ENCODE data around the gene MSI2. TPM values are rescaled to one million over a fixed set of nuclear protein-coding genes. Genes with fewer than 3 reads are reported as not detected.

The MSI2 gene
- total and polyA plus RNA-seq, 2 donors (not counting 1 experiment from before 2014, with no cell fraction given) = 16.1 to 196 TPM

DNA sequence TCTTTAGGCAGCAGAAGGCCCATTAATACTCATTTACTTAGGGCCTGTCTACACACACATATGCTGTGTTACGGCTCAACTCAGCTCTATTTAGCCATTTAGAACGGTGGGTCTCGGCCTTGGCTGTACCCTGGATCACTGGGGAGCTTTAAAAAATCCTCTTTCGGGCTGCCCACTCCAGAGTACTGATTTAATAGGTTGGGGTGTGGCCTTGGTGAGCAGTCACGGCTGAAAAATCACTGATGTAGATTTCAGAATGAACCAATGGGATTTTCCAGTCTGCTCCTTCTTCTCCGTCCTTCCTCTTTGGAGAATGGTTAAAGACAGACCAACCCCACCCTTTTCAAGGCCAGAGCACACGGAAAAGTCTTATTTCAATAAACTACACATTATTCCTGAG is 265.3 kb downstream of the MSI2 start:
- H3K4me3 Mint-ChIP-seq = no peak overlapping the region
- no peak for TF ChIP-seq EZH2 (IDR thresholded peaks at IDR 0.05; ENCODE audit: borderline replicate concordance, insufficient read depth, low read depth, low read length, poor library complexity, severe bottlenecking)
- TF ChIP-seq, protein P1, sequence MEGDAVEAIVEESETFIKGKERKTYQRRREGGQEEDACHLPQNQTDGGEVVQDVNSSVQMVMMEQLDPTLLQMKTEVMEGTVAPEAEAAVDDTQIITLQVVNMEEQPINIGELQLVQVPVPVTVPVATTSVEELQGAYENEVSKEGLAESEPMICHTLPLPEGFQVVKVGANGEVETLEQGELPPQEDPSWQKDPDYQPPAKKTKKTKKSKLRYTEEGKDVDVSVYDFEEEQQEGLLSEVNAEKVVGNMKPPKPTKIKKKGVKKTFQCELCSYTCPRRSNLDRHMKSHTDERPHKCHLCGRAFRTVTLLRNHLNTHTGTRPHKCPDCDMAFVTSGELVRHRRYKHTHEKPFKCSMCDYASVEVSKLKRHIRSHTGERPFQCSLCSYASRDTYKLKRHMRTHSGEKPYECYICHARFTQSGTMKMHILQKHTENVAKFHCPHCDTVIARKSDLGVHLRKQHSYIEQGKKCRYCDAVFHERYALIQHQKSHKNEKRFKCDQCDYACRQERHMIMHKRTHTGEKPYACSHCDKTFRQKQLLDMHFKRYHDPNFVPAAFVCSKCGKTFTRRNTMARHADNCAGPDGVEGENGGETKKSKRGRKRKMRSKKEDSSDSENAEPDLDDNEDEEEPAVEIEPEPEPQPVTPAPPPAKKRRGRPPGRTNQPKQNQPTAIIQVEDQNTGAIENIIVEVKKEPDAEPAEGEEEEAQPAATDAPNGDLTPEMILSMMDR (IDR thresholded peaks at IDR 0.05) = no peak
- 92% methylated on average over 4 of the region's 7 CpGs for WGBS (ENCODE audit: insufficient coverage)
- Histone ChIP-seq H3K27ac (ENCODE audit: low read length in 2 of 2) (no peak overlapping the region), H3K9ac (ENCODE audit: low read length) (no peak overlapping the region), H3K79me2 (ENCODE audit: control insufficient read depth, insufficient read depth, low read length) (peaks cover 29% of the 10 kb centered on the region), H4K20me1 (ENCODE audit: control insufficient read depth, insufficient read depth, low read length, poor library complexity, severe bottlenecking) (peaks cover 2% of the 10 kb centered on the region), H2AFZ (ENCODE audit: insufficient read depth, low read depth, low read length, poor library complexity, severe bottlenecking) (no peak overlapping the region), H3K27me3 (replicated peaks in 1 of 4; ENCODE audit: control extremely low read depth in 1 of 4, control insufficient read depth in 3 of 4, insufficient read depth in 4 of 4, low read length in 3 of 4) (no peaks in the 10 kb centered on the region), H3K36me3 (replicated peaks in 1 of 2; ENCODE audit: control extremely low read depth in 1 of 2, control insufficient read depth in 1 of 2, extremely low read depth in 1 of 2, insufficient read depth in 2 of 2, low read length in 1 of 2) (no peaks in the 10 kb centered on the region), H3K9me3 (ENCODE audit: control extremely low read depth in 1 of 3, control insufficient read depth in 2 of 3, insufficient read depth in 1 of 3, low read length in 2 of 3) (no peaks in the 10 kb centered on the region), H3K4me3 (ENCODE audit: control extremely low read depth in 1 of 5, extremely low read depth in 1 of 5, insufficient read depth in 1 of 5, low read depth in 2 of 5, low read length in 4 of 5) (no peak overlapping the region), H3K4me2 (replicated peaks; ENCODE audit: low read depth, low read length, poor library complexity, severe bottlenecking) (peak overlapping the region; percentile 6), H3K4me1 (ENCODE audit: control insufficient read depth in 2 of 2, insufficient read depth in 2 of 2, low read length in 2 of 2) (peaks cover 32 to 33% of the 10 kb centered on the region in 2 donors)
- H3K4me1 Mint-ChIP-seq = peaks cover 44% of the 10 kb centered on the region
- no peak overlapping the region for H3K27ac Mint-ChIP-seq
- intact Hi-C loops (cut with micrococcal nuclease) = no loop called here
- ATAC-seq (ENCODE audit: low read depth) = no peak
- ChIA-PET POLR2A (no interaction called here), CTCF (interaction anchor here (1.5 kb wide), 1 partner anchor 278 kb away, joined by 6 read pairs; no protein-coding TSS in a partner anchor)
- no peaks in the 10 kb centered on the region for H3K9me3 Mint-ChIP-seq (ENCODE audit: insufficient read depth)
- no peaks in the 10 kb centered on the region for H3K27me3 Mint-ChIP-seq
- DNase-seq = no peak

DNA sequence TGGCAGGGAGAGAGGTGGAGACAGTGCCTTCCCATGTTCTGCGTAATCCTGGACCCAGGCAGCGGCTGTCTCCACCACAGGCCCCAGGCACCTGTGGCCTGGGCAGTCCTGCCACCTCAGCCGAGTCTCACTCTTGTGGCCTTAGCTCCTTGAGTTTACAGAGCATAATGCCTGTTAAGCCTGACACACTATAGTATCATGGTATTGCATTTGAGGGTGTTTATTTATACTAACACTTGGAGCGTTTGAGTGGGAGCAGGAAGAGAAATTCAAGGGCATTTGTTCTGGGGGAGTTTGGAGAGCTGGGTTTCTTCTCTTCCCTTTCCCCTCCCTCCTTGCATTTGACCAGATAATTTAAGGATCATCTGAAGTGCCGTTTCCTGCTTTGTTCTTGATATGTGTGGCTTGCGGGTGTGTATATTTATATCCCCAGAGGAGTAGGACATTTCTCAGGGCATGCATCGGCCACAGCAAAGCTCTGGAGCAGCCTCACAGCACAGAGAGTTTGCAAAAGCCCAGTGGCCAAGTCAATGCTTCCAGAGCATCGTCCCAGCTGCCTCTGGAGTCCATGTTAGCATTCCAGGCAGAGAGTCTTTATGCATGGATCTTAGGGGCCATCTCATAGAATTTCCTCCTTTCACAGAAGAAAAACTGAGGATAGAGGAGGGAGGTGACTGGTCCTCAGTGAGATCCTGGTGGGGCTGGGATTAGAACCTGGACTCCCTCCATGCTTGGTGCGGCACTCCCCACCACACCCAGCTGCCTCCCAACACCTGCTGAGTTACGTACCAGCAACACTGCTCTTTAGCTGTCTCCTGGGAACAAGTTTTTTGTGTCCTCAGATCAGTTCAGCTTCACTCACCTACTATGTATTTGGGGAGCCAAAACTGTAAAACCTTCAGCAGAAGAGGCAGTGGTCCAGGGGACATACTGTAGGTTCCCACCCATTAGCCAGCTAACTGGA is 266.0 kb downstream of the MSI2 start:
- TF ChIP-seq EZH2 (IDR thresholded peaks at IDR 0.05; ENCODE audit: borderline replicate concordance, insufficient read depth, low read depth, low read length, poor library complexity, severe bottlenecking) = no peak
- TF ChIP-seq, protein P1 (IDR thresholded peaks at IDR 0.05) = no peak
- ChIA-PET CTCF (interaction anchor here (0.7 to 1.5 kb wide), 2 partner anchors 122 to 279 kb away, joined by 3 to 6 read pairs; no protein-coding TSS in a partner anchor), POLR2A (interaction anchor here (1.2 kb wide), 1 partner anchor 29 kb away, joined by 3 read pairs; no protein-coding TSS in a partner anchor)
- H3K4me3 ChIP-seq (ENCODE audit: control extremely low read depth in 1 of 5, extremely low read depth in 1 of 5, insufficient read depth in 1 of 5, low read depth in 2 of 5, low read length in 4 of 5) = no peak overlapping the region
- H2AFZ ChIP-seq (ENCODE audit: insufficient read depth, low read depth, low read length, poor library complexity, severe bottlenecking) = no peak overlapping the region
- H3K9me3 ChIP-seq (ENCODE audit: control extremely low read depth in 1 of 3, control insufficient read depth in 2 of 3, insufficient read depth in 1 of 3, low read length in 2 of 3) = no peaks in the 10 kb centered on the region
- ATAC-seq (ENCODE audit: low read depth) (no peak), DNase-seq (no peak)
- Mint-ChIP-seq H3K9me3 (ENCODE audit: insufficient read depth) (no peaks in the 10 kb centered on the region), H3K27me3 (no peaks in the 10 kb centered on the region), H3K4me1 (peaks cover 44% of the 10 kb centered on the region), H3K27ac (peak overlapping the region; percentile 51), H3K4me3 (no peak overlapping the region)
- H3K27ac ChIP-seq (ENCODE audit: low read length in 2 of 2) = no peak overlapping the region
- no peak overlapping the region for H3K9ac ChIP-seq (ENCODE audit: low read length)
- H3K4me1 ChIP-seq (ENCODE audit: control insufficient read depth in 2 of 2, insufficient read depth in 2 of 2, low read length in 2 of 2) = peaks cover 32 to 34% of the 10 kb centered on the region in 2 donors
- peaks cover 29% of the 10 kb centered on the region for H3K79me2 ChIP-seq (ENCODE audit: control insufficient read depth, insufficient read depth, low read length)
- H4K20me1 ChIP-seq (ENCODE audit: control insufficient read depth, insufficient read depth, low read length, poor library complexity, severe bottlenecking) = peaks cover 6% of the 10 kb centered on the region
- peak overlapping the region; percentile 6 for H3K4me2 ChIP-seq (replicated peaks; ENCODE audit: low read depth, low read length, poor library complexity, severe bottlenecking)
- no peaks in the 10 kb centered on the region for H3K36me3 ChIP-seq (replicated peaks in 1 of 2; ENCODE audit: control extremely low read depth in 1 of 2, control insufficient read depth in 1 of 2, extremely low read depth in 1 of 2, insufficient read depth in 2 of 2, low read length in 1 of 2)
- 58% methylated on average over 7 of the region's 10 CpGs for WGBS (ENCODE audit: insufficient coverage)
- intact Hi-C loops (cut with micrococcal nuclease) = no loop called here
- no peaks in the 10 kb centered on the region for H3K27me3 ChIP-seq (replicated peaks in 1 of 4; ENCODE audit: control extremely low read depth in 1 of 4, control insufficient read depth in 3 of 4, insufficient read depth in 4 of 4, low read length in 3 of 4)

All from B cell (primary cell).